HCT116 (cell line): ENCODE results near the gene PDE4D. TPM values are rescaled to one million over a fixed set of nuclear protein-coding genes. Genes with fewer than 3 reads are reported as not detected.

Experiments
- ATAC-seq: fragments of 200-7000 bp; cut with Tn5 transposase; 2 replicates; pipeline ENCODE4 v1.9.1; 2020; ENCODE audit warnings: mild to moderate bottlenecking, moderate library complexity
- BruUV-seq: library from RNA; stranded (reverse); fragments of 400-500 nt; replicated peaks from 2 replicates; lab custom pipeline; 2021; lab: Mats Ljungman, UMichigan
- CTCF ChIA-PET: fragments of 300-600 bp; sonication (Branson Sonifier 250); formaldehyde crosslinking; loops from one replicate; lab custom pipeline; 2021; ENCODE audit warnings: antibody characterized with exemption; lab: Charles Lee
- POLR2A ChIA-PET: fragments of 300-600, 350-600 bp; sonication (Branson Sonifier 250); formaldehyde crosslinking; loops from one replicate; lab custom pipeline; 2021; ENCODE audit warnings: antibody characterized with exemption; lab: Charles Lee
- RAD21 ChIA-PET, 2 experiments: fragments of 300-600 bp; sonication (Branson Sonifier 250); formaldehyde crosslinking; loops; one replicate each; lab custom pipeline; 2023; ENCODE audit warnings: low total read pairs in 2 of 2; ENCODE audit not compliant: uncharacterized antibody in 2 of 2, unreplicated experiment in 2 of 2, low non-redundant PET in 1 of 2; lab: Charles Lee
- DNase-seq: peaks from one replicate; pipeline ENCODE4 v3.0.0-alpha.2; 2010; ENCODE audit warnings: low read depth, low spot score
- H2AFZ ChIP-seq: fragments of 200-600 bp; shearing (Covaris generic), sonication (generic); 2 replicates; pipeline ENCODE4 v1.6.1; 2017; ENCODE audit warnings: low read depth, mixed run types, mixed read lengths, antibody characterized with exemption, low read length; ENCODE audit not compliant: poor library complexity, severe bottlenecking
- H3K27ac ChIP-seq: 2 replicates; pipeline ENCODE4 v1.5.1; 2012; ENCODE audit warnings: low read depth, low read length
- H3K27me3 ChIP-seq: fragments of 200-600 bp; sonication (generic); 2 replicates; pipeline ENCODE4 v1.6.1; 2016; ENCODE audit warnings: mixed run types, low read length, mixed read lengths; ENCODE audit not compliant: insufficient read depth
- H3K36me3 ChIP-seq, 2 experiments: fragments of 200-500 bp in 1 of 2; fragments of 200-600 bp in 1 of 2; sonication (Bioruptor generic) in 1 of 2; sonication (generic) in 1 of 2; 2 replicates each; pipeline versions ENCODE4 v1.5.1 to v1.6.1; 2014 to 2016; ENCODE audit warnings: low read length in 2 of 2, inconsistent platforms in 1 of 2, mixed read lengths in 1 of 2, mixed run types in 1 of 2; ENCODE audit not compliant: insufficient read depth in 2 of 2, control insufficient read depth in 1 of 2
- H3K4me1 ChIP-seq, 2 experiments: fragments of 200-600 bp in 1 of 2; sonication (generic) in 1 of 2; 2 replicates each; pipeline versions ENCODE4 v1.5.1 to v1.6.1; 2012 to 2017; ENCODE audit warnings: low read length in 2 of 2, inconsistent platforms in 1 of 2, mild to moderate bottlenecking in 1 of 2, mixed read lengths in 1 of 2, mixed run types in 1 of 2, moderate library complexity in 1 of 2; ENCODE audit not compliant: insufficient read depth in 2 of 2, control insufficient read depth in 1 of 2
- H3K4me2 ChIP-seq: fragments of 200-600 bp; sonication (generic); 2 replicates; pipeline ENCODE4 v1.6.1; 2017; ENCODE audit warnings: mixed run types, low read length, mixed read lengths
- H3K4me3 ChIP-seq, 2 experiments: fragments of 200-600 bp in 1 of 2; sonication (generic) in 1 of 2; replicated peaks in 1 of 2; 2 replicates each; pipeline ENCODE4 v1.5.1; 2011 to 2016; ENCODE audit warnings: low read length in 2 of 2, control low read depth in 1 of 2, low read depth in 1 of 2, mild to moderate bottlenecking in 1 of 2, mixed read lengths in 1 of 2, mixed run types in 1 of 2
- H3K79me2 ChIP-seq: fragments of 200-600 bp; sonication (generic); 2 replicates; pipeline ENCODE4 v1.6.1; 2017; ENCODE audit warnings: mild to moderate bottlenecking, mixed run types, low read length, moderate library complexity, mixed read lengths; ENCODE audit not compliant: insufficient read depth
- H3K9ac ChIP-seq: fragments of 200-600 bp; sonication (generic); 2 replicates; pipeline ENCODE4 v1.6.1; 2016; ENCODE audit warnings: low read length, mixed read lengths
- H3K9me2 ChIP-seq: fragments of 200-600 bp; sonication (generic), shearing (Covaris generic); 2 replicates; pipeline ENCODE4 v1.6.1; 2017; ENCODE audit warnings: mixed run types, mild to moderate bottlenecking, moderate library complexity; ENCODE audit not compliant: insufficient read depth
- H3K9me3 ChIP-seq, 2 experiments: fragments of 200-500 bp in 1 of 2; fragments of 200-600 bp in 1 of 2; sonication (Bioruptor generic) in 1 of 2; sonication (generic) in 1 of 2; 2 replicates each; pipeline ENCODE4 v1.6.1; 2014 to 2017; ENCODE audit warnings: low read length in 2 of 2, mixed read lengths in 2 of 2, inconsistent platforms in 1 of 2, low read depth in 1 of 2, mild to moderate bottlenecking in 1 of 2, mixed run types in 1 of 2, moderate library complexity in 1 of 2; ENCODE audit not compliant: control insufficient read depth in 1 of 2, insufficient read depth in 1 of 2
- H4K20me1 ChIP-seq: fragments of 200-600 bp; sonication (generic), shearing (Covaris generic); 2 replicates; pipeline ENCODE4 v1.6.1; 2017; ENCODE audit warnings: mixed run types, mild to moderate bottlenecking, moderate library complexity; ENCODE audit not compliant: insufficient read depth
- CBX3 ChIP-seq: IDR thresholded peaks from 2 replicates; pipeline ENCODE4 v1.6.1; 2012; ENCODE audit warnings: low read depth
- CEBPB ChIP-seq: IDR thresholded peaks from 2 replicates; pipeline ENCODE4 v1.6.1; 2012; ENCODE audit warnings: low read depth
- EGR1 ChIP-seq: IDR thresholded peaks from 2 replicates; pipeline ENCODE4 v1.6.1; 2012; ENCODE audit warnings: low read depth
- ELF1 ChIP-seq: IDR thresholded peaks from 2 replicates; pipeline ENCODE4 v1.6.1; 2012; ENCODE audit warnings: low read depth, borderline replicate concordance
- FOSL1 ChIP-seq: IDR thresholded peaks from 2 replicates; pipeline ENCODE4 v1.6.1; 2012; ENCODE audit warnings: low read depth
- JUND ChIP-seq: IDR thresholded peaks from 2 replicates; pipeline ENCODE4 v1.6.1; 2012
- POLR2A ChIP-seq: IDR thresholded peaks from 2 replicates; pipeline ENCODE4 v1.7.0; 2011; ENCODE audit warnings: borderline replicate concordance; ENCODE audit not compliant: insufficient read depth, insufficient read length; ENCODE audit errors: extremely low read depth
- RAD21 ChIP-seq: IDR thresholded peaks from 2 replicates; pipeline ENCODE4 v1.6.1; 2012; ENCODE audit warnings: low read depth, mild to moderate bottlenecking
- SIN3A ChIP-seq: IDR thresholded peaks from 2 replicates; pipeline ENCODE4 v1.6.1; 2012; ENCODE audit warnings: low read depth
- SRF ChIP-seq: IDR thresholded peaks from 2 replicates; pipeline ENCODE4 v1.6.1; 2012; ENCODE audit warnings: low read depth
- TCF7L2 ChIP-seq: IDR thresholded peaks from 2 replicates; pipeline ENCODE4 v1.7.0; 2011; ENCODE audit warnings: borderline replicate concordance, inconsistent platforms; ENCODE audit not compliant: insufficient read depth, insufficient read length; ENCODE audit errors: extremely low read depth
- YY1 ChIP-seq: IDR thresholded peaks from 2 replicates; pipeline ENCODE4 v1.6.1; 2011; ENCODE audit warnings: low read length, low read depth, moderate library complexity, mild to moderate bottlenecking; ENCODE audit not compliant: insufficient replicate concordance; ENCODE audit errors: extremely low read depth
- ZNF274 ChIP-seq: fragments of 200-500 bp; sonication (Bioruptor generic); IDR thresholded peaks from 2 replicates; pipeline ENCODE4 v1.6.1; 2014; ENCODE audit warnings: mild to moderate bottlenecking, low read depth, low read length, inconsistent platforms
- intact Hi-C: fragments of 100-400 bp; cut with micrococcal nuclease; formaldehyde crosslinking; loops from 2 replicates; pipeline ENCODE4 v1.10.0; 2022
- total RNA-seq: library from RNA; stranded (reverse); gene quantifications from one replicate; pipeline ENCODE4 v1.2.1, GENCODE V29; 2021; ENCODE audit not compliant: unreplicated experiment
- TF ChIP-seq, protein P1 (sequence below): IDR thresholded peaks from 2 replicates; pipeline ENCODE4 v1.6.1; 2012; ENCODE audit warnings: low read depth
- TF ChIP-seq, protein P2 (sequence below): IDR thresholded peaks from 2 replicates; pipeline ENCODE4 v1.6.1; 2012
- TF ChIP-seq, protein P3 (sequence below): IDR thresholded peaks from 2 replicates; pipeline ENCODE4 v1.6.1; 2012
- TF ChIP-seq, protein P4 (sequence below), 3 experiments: fragments of 200-600 bp in 1 of 3; sonication (generic) in 1 of 3; IDR thresholded peaks in 2 of 3; conservative IDR thresholded peaks in 1 of 3; 2 replicates each; pipeline ENCODE4 v1.5.1; 2012 to 2017; ENCODE audit warnings: low read depth in 2 of 3, low read length in 2 of 3, antibody characterized with exemption in 1 of 3, borderline replicate concordance in 1 of 3, control low read depth in 1 of 3, mild to moderate bottlenecking in 1 of 3, mixed read lengths in 1 of 3, mixed run types in 1 of 3, moderate library complexity in 1 of 3; ENCODE audit not compliant: insufficient read depth in 1 of 3

The PDE4D gene
- total RNA-seq, 1 experiment from 2014 or later = 1.1 TPM

DNA sequence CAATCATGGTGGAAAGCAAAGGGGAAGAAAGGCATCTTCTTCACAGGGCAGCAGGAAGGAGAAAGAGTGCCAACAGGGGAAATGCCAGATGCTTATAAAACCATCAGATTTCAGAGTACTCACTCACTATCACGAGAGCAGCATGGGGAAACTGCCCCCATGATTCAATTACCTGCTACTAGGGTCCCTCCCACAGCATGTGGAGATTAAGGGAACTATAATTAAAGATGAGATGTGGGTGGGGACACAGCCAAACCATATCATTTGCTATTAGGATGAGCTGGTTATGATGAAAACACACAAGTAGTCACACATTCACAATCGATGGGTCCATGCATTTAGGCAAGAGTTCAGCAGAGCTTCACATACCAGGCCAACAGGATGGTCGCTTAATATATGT is 469.0 kb downstream of the PDE4D start:
- no peak overlapping the region for H3K9ac ChIP-seq
- no peaks in the 10 kb centered on the region for H3K9me3 ChIP-seq
- no peak overlapping the region for H3K4me3 ChIP-seq
- H3K27ac ChIP-seq = no peak overlapping the region
- ChIA-PET CTCF (no interaction called here), POLR2A (no interaction called here), RAD21 (no interaction called here)
- no peaks in the 10 kb centered on the region for H3K4me1 ChIP-seq
- no TSS peak for BruUV-seq
- H3K4me2 ChIP-seq = no peak overlapping the region
- no peak overlapping the region for H2AFZ ChIP-seq
- no peaks in the 10 kb centered on the region for H3K9me2 ChIP-seq
- ATAC-seq (no peak), DNase-seq (no peak)
- H3K79me2 ChIP-seq = no peaks in the 10 kb centered on the region
- H4K20me1 ChIP-seq = no peaks in the 10 kb centered on the region
- H3K27me3 ChIP-seq = 0 out of 2 replicates have a peak, but pooled peaks cover 2% of the 10 kb centered on the region
- H3K36me3 ChIP-seq = no peaks in the 10 kb centered on the region
- TF ChIP-seq SIN3A (no peak), RAD21 (no peak), CEBPB (no peak), TCF7L2 (no peak), JUND (no peak), SRF (no peak), FOSL1 (no peak), YY1 (no peak), EGR1 (no peak), CBX3 (no peak), ZNF274 (no peak), ELF1 (no peak), POLR2A (no peak)
- TF ChIP-seq, protein P1, sequence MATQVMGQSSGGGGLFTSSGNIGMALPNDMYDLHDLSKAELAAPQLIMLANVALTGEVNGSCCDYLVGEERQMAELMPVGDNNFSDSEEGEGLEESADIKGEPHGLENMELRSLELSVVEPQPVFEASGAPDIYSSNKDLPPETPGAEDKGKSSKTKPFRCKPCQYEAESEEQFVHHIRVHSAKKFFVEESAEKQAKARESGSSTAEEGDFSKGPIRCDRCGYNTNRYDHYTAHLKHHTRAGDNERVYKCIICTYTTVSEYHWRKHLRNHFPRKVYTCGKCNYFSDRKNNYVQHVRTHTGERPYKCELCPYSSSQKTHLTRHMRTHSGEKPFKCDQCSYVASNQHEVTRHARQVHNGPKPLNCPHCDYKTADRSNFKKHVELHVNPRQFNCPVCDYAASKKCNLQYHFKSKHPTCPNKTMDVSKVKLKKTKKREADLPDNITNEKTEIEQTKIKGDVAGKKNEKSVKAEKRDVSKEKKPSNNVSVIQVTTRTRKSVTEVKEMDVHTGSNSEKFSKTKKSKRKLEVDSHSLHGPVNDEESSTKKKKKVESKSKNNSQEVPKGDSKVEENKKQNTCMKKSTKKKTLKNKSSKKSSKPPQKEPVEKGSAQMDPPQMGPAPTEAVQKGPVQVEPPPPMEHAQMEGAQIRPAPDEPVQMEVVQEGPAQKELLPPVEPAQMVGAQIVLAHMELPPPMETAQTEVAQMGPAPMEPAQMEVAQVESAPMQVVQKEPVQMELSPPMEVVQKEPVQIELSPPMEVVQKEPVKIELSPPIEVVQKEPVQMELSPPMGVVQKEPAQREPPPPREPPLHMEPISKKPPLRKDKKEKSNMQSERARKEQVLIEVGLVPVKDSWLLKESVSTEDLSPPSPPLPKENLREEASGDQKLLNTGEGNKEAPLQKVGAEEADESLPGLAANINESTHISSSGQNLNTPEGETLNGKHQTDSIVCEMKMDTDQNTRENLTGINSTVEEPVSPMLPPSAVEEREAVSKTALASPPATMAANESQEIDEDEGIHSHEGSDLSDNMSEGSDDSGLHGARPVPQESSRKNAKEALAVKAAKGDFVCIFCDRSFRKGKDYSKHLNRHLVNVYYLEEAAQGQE = no peak
- TF ChIP-seq, protein P2, sequence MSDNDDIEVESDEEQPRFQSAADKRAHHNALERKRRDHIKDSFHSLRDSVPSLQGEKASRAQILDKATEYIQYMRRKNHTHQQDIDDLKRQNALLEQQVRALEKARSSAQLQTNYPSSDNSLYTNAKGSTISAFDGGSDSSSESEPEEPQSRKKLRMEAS = no peak
- TF ChIP-seq, protein P3, sequence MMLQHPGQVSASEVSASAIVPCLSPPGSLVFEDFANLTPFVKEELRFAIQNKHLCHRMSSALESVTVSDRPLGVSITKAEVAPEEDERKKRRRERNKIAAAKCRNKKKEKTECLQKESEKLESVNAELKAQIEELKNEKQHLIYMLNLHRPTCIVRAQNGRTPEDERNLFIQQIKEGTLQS = no peak
- TF ChIP-seq, protein P4, sequence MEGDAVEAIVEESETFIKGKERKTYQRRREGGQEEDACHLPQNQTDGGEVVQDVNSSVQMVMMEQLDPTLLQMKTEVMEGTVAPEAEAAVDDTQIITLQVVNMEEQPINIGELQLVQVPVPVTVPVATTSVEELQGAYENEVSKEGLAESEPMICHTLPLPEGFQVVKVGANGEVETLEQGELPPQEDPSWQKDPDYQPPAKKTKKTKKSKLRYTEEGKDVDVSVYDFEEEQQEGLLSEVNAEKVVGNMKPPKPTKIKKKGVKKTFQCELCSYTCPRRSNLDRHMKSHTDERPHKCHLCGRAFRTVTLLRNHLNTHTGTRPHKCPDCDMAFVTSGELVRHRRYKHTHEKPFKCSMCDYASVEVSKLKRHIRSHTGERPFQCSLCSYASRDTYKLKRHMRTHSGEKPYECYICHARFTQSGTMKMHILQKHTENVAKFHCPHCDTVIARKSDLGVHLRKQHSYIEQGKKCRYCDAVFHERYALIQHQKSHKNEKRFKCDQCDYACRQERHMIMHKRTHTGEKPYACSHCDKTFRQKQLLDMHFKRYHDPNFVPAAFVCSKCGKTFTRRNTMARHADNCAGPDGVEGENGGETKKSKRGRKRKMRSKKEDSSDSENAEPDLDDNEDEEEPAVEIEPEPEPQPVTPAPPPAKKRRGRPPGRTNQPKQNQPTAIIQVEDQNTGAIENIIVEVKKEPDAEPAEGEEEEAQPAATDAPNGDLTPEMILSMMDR (IDR thresholded peaks at IDR 0.05 in 2 of 3, conservative IDR thresholded peaks at IDR 0.05 in 1 of 3; ENCODE audit: borderline replicate concordance in 1 of 3, insufficient read depth in 1 of 3, low read depth in 2 of 3, low read length in 2 of 3) = no peak
- intact Hi-C loops = no loop called here
